GM19397 (cell line): ENCODE measurements around the gene TBXA2R.
"Not testable (repeated sequence)": the region's sequence is repeated elsewhere in the genome, so short reads cannot be mapped to it uniquely, and the experiment has no call there.

ENCODE experiments used
- ATAC-seq: cut with Tn5 transposase; IDR thresholded peaks from one replicate; pipeline ENCODE4 v1.9.1; 2021; ENCODE audit warnings: mild to moderate bottlenecking, moderate library complexity; ENCODE audit not compliant: unreplicated experiment

Gene TBXA2R

GRCh38 chr19:3584036-3584802 lies 22.5 kb downstream of the TBXA2R start:
- not testable (repeated sequence) for ATAC-seq

GRCh38 chr19:3581792-3582191 lies 24.9 kb downstream of the TBXA2R start:
- ATAC-seq = not testable (repeated sequence)

- ATAC-seq = no peak
Measured at GRCh38 chr19:3580156-3580934, 26.3 kb downstream of the TBXA2R start.

GRCh38 chr19:3578390-3578789 lies 28.3 kb downstream of the TBXA2R start:
- no peak for ATAC-seq

- no peak for ATAC-seq
Measured at GRCh38 chr19:3577723-3578344, 28.8 kb downstream of the TBXA2R start.

GRCh38 chr19:3576696-3577443 lies 29.8 kb downstream of the TBXA2R start:
- no peak for ATAC-seq

- no peak for ATAC-seq
Measured at GRCh38 chr19:3575949-3576673, 30.6 kb downstream of the TBXA2R start.

- ATAC-seq = no peak
Measured at GRCh38 chr19:3575260-3575741, 31.4 kb downstream of the TBXA2R start.

- no peak for ATAC-seq
Measured at GRCh38 chr19:3573858-3574637, 32.6 kb downstream of the TBXA2R start.

- ATAC-seq = peak; percentile 5
Measured at GRCh38 chr19:3573162-3573857, 33.4 kb downstream of the TBXA2R start.

- ATAC-seq = no peak
Measured at GRCh38 chr19:3572855-3573161, 33.9 kb downstream of the TBXA2R start, which contains the start of gene HMG20B. HMG20B (plus strand) TSS chr19:3572944; CDS start chr19:3573310, 366 bp downstream.

GRCh38 chr19:3572132-3572854 lies 34.4 kb downstream of the TBXA2R start:
- ATAC-seq = peak; percentile 88

- ATAC-seq = no peak
Measured at GRCh38 chr19:3570606-3571011, 36.1 kb downstream of the TBXA2R start.

- not testable (repeated sequence) for ATAC-seq
Measured at GRCh38 chr19:3570042-3570441, 36.6 kb downstream of the TBXA2R start.

GRCh38 chr19:3565139-3565538 lies 41.5 kb downstream of the TBXA2R start:
- no peak for ATAC-seq

GRCh38 chr19:3563709-3564524 lies 42.8 kb downstream of the TBXA2R start:
- no peak for ATAC-seq
